HG03095 (cell line): Measurements from ENCODE around the gene NOTUM.
"Not testable (repeated sequence)": the region's sequence is repeated elsewhere in the genome, so short reads cannot be mapped to it uniquely, and the experiment has no call there.

Experiments
- ATAC-seq: cut with Tn5 transposase; IDR thresholded peaks from one replicate; pipeline ENCODE4 v1.9.1; 2021; ENCODE audit warnings: moderate library complexity; ENCODE audit not compliant: unreplicated experiment

NOTUM gene

GRCh38 chr17:81958633-81959342, 2.2 kb downstream of the NOTUM start:
- ATAC-seq: no peak

DNA sequence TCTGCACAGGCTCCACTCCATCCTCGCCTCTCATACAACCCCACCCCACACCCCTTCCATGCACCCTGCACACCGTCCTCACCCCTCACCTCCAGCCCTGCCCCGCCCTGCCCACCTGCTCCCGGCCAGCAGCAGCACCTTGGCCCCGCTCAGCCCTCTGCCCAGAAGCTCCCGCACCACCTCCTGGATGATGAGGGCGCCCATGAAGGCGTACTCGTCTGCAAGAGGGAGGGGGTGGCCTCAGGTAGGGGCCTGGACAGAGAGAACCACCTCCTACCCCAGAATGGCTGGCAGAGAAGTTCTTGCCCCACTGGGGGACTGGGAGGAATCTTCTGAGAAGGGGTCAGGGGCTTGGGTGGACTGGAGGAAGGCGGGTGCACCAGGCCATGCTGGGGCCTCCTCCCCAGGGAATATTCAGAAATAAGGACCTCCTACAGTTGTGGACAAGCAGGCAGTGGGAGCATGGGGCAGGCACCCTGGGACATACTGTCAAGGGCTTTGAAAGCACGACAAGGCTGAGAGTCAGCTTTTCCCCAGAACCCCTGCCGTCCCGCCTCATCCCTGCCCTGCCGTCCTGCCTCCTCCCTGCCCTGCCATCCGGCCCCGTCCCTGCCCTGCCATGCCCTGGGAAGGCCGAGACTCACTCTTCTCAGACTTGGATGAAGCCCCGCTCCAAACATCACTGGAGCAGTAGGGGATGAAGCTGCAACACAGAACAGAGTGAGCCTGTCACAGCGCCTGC, 3.1 kb downstream of the NOTUM start:
- ATAC-seq: no peak

DNA sequence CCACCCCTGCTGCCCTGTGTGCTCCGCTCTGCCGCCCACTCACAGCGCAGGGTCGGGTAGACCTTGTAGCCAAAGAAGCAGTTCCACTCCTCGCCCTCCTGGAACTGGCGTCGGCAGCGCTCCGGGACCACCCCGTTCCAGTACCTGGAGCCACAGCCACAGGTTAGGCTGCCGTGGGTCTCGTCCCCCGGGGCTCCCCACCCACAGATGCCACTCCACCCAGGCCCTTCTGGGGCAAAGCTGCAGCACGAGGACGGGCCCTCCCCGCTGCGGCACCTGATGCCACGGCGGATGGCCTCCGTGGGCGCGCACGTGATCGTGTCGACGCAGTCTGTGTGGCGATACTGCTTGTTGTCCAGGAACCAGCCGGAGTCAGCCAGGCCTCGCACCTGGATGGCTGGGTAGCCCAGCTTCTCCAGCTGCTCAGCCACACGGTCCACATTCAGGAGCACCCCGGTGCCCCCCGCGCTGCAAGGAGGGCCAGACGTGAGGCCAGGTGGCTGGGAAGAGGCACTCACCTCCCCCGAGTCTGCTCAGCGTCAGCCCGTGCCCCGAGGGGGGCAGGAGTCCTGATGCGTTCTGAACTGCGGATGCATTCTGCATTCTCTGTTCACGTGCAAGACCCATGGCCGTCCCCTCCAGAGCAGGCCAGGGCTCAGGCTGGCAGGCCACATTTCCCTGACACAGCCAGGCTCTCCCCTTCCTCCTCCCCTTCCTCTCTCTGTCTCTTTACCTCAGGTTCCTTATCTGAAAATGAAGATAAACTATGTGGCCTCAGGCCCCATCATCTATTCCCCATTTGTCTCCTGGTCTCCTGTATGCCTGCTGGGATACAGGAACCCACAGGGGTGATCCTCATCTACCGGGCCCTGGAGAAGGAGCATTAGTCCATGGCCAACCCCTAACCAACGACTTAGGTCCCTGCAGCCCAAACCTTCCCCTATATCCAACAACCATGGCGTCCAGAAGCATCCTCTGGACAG, 4.1 kb downstream of the NOTUM start:
- ATAC-seq: no peak

DNA sequence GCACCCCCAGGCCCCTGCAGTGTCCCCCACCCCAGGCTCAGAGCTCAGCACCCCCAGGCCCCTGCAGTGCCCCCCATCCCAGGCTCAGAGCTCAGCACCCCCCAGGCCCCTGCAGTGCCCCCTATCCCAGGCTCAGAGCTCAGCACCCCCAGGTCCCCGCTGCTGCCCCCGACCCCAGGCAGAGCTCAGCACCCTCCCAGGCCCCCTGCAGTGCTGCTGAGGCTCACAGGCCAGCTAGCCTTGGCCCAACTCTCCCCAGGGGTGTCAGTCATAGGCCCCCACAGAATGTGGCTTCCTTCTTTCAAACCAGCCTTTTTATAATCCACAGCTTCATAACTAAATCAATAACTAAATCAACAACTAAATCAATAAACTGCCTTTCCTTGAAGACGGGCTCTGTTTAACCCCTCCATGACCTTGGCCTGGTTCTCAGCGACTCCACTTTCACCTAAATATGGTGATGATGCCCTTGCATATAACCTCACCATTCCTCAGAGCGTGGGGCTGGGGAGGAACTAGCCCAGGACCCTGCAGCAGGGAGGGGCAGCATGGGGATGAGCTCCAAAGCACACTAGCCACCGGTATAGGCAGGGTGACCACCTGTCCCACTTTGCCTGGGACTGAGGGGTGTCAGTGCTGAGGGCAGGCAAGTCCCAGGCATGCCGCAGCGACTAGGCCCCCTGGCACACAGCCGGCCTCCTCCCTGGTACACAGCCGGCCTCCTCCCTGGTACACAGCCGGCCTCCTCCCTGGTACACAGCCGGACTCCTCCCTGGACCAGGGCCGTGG, 5.0 kb downstream of the NOTUM start:
- no peak for ATAC-seq

DNA sequence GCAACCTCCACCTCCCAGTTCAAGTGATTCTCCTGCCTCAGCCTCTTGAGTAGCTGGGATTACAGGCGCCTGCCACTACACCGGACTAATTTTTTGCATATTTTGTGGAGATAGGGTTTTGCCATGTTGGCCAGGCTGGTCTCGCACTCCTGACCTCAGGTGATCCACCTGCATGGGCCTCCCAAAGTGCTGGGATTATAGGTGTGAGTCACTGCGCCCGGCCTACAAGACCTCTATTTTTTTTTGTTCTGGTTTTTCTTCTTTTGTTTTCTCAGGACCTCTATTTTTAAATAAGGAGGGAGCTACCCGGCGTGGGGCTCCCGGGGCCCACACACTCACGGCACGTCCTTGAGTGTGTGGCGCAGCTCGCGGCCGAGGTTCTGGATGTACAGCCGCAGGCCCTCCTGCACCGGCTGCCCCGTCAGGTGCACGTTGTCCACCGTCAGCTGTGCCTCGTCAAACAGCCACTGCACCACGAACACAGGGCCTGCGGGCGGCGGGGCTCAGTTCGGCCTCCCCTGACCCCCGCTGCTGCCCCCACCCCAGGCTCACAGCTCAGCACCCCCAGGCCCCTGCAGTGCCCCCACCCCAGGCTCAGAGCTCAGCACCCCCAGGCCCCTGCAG, 5.8 kb downstream of the NOTUM start:
- no peak for ATAC-seq

GRCh38 chr17:81954131-81955057, 6.6 kb downstream of the NOTUM start:
- no peak for ATAC-seq

GRCh38 chr17:81953443-81953842, 7.5 kb downstream of the NOTUM start:
- not testable (repeated sequence) for ATAC-seq

- no peak for ATAC-seq
Measured at GRCh38 chr17:81952792-81953228, 8.2 kb downstream of the NOTUM start.

DNA sequence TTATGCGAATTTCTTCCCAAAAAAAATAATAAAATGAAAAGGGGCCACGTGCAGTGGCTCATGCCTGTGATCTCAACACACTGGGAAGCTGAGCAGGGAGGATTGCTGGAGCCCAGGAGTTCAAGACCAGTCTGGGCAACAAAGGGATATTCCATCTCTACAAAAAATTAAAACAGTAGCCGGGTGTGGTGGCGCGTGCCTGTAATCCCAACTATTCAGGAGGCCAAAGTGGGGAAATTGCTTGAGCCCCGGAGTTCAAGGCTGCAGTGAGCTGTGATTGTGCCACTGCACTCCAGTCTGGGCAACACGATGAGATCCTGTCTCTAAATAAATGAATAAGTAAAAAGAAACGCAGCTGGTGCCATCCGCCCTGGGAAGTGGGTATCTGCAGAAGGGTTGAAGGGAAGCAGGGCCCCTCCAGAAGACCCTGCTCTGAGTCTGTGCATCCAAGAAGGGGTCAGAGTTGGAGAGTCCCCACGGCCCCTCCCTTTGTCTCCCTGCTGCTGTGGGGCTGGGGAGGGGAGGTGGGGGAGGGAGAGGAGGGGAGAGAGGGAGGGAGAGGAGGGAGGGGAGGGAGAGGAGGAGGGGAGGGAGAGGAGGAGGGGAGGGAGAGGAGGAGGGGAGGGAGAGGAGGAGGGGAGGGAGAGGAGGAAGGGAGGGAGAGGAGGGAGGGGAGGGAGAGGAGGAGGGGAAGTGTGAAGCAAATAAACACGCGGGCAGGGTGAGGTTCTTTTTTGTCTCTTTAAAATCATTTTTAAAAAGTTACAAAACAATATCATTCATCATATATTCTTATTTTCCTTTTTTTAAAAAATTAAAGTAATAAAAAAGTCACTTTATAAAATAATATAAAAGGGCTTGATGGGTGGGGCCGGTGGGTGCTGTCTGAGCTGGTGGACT, 9.0 kb downstream of the NOTUM start:
- ATAC-seq: no peak

- ATAC-seq: no peak
Measured at GRCh38 chr17:81950501-81950900, 10.5 kb downstream of the NOTUM start.

GRCh38 chr17:81948635-81949378, 12.2 kb downstream of the NOTUM start:
- no peak for ATAC-seq

- ATAC-seq: no peak
Measured at GRCh38 chr17:81947189-81947588, 13.8 kb downstream of the NOTUM start, which contains the start of gene MYADML2. TSS of gene MYADML2 (minus strand) at chr17:81947233. CDS start at chr17:81941741, 5,492 bp downstream.

GRCh38 chr17:81944858-81945257, 16.1 kb downstream of the NOTUM start:
- ATAC-seq: no peak

GRCh38 chr17:81942167-81942553, 18.8 kb downstream of the NOTUM start:
- ATAC-seq: no peak

GRCh38 chr17:81941484-81942166, 19.4 kb downstream of the NOTUM start:
- no peak for ATAC-seq
